ENCODE results near the gene GP2. TPM values are rescaled to one million over a fixed set of nuclear protein-coding genes. Genes with fewer than 3 reads are reported as not detected.

Gene GP2
- polyA plus RNA-seq, 1 of the 3 experiments (the other 2 are of a cell fraction): not detected

- TF ChIP-seq TEAD4 (IDR thresholded peaks at IDR 0.05; ENCODE audit: borderline replicate concordance, insufficient read depth): no peak
- no peak for TF ChIP-seq FOXJ3 (CRISPR knock-in tag; IDR thresholded peaks at IDR 0.05)
- TF ChIP-seq JUND (IDR thresholded peaks at IDR 0.05): no peak
- TF ChIP-seq USF1 (IDR thresholded peaks at IDR 0.05; ENCODE audit: borderline replicate concordance, low read depth): no peak
- no peak for TF ChIP-seq GABPA (IDR thresholded peaks at IDR 0.05; ENCODE audit: low read depth)
- TF ChIP-seq TCF12 (IDR thresholded peaks at IDR 0.05): no peak
These were observed 3.7 kb downstream of the GP2 start (continued) for GRCh38 chr16:20323591-20324117.

- Histone ChIP-seq H3K4me3 (ENCODE audit: low read depth in 2 of 2, low read length in 1 of 2) (no peak overlapping the region), H3K9me2 (no peaks in the 10 kb centered on the region), H3K4me1 (ENCODE audit: control insufficient read depth in 1 of 2, insufficient read depth in 2 of 2, low read depth in 1 of 2, low read length in 1 of 2) (no peaks in the 10 kb centered on the region), H3K27ac (ENCODE audit: low read depth in 2 of 2, low read length in 1 of 2) (no peak overlapping the region), H4K20me1 (ENCODE audit: insufficient read depth) (no peaks in the 10 kb centered on the region), H3F3A (replicated peaks; ENCODE audit: insufficient read depth) (no peaks in the 10 kb centered on the region), H3K27me3 (ENCODE audit: insufficient read depth) (no peaks in the 10 kb centered on the region), H3K9me3 (no peaks in the 10 kb centered on the region), H3K79me2 (ENCODE audit: insufficient read depth) (no peaks in the 10 kb centered on the region), H3K36me3 (replicated peaks in 1 of 2; ENCODE audit: control insufficient read depth in 1 of 2, insufficient read depth in 2 of 2, low read length in 1 of 2) (no peaks in the 10 kb centered on the region), H2AFZ (ENCODE audit: low read depth) (no peak overlapping the region), H3K9ac (no peak overlapping the region), H3K4me2 (no peak overlapping the region)
- ChIA-PET POLR2A (no interaction called here), CTCF (interaction anchor here (0.6 to 1.2 kb wide), 2 partner anchors 415 to 666 kb away, joined by 3 to 4 read pairs; no protein-coding TSS in a partner anchor)
- DNase-seq: no peak
- WGBS (ENCODE audit: low lambda C conversion rate): 10% methylated on average over 4 of the region's 4 CpGs
- TF ChIP-seq RXRA (IDR thresholded peaks at IDR 0.05; ENCODE audit: borderline replicate concordance, low read depth) (no peak), USF2 (IDR thresholded peaks at IDR 0.05; ENCODE audit: borderline replicate concordance, low read depth, low read length) (no peak)
These were observed 4.6 kb downstream of the GP2 start for GRCh38 chr16:20322696-20323095.

- no peak overlapping the region for H3K4me2 ChIP-seq
- ChIA-PET POLR2A (no interaction called here), CTCF (no interaction called here)
- no peaks in the 10 kb centered on the region for H3K79me2 ChIP-seq (ENCODE audit: insufficient read depth)
- H3K27ac ChIP-seq (ENCODE audit: low read depth in 2 of 2, low read length in 1 of 2): no peak overlapping the region
- no peak overlapping the region for H3K4me3 ChIP-seq (ENCODE audit: low read depth in 2 of 2, low read length in 1 of 2)
- no peaks in the 10 kb centered on the region for H3K9me3 ChIP-seq
- no peak overlapping the region for H2AFZ ChIP-seq (ENCODE audit: low read depth)
- no peaks in the 10 kb centered on the region for H3K4me1 ChIP-seq (ENCODE audit: control insufficient read depth in 1 of 2, insufficient read depth in 2 of 2, low read depth in 1 of 2, low read length in 1 of 2)
- H3K36me3 ChIP-seq (replicated peaks in 1 of 2; ENCODE audit: control insufficient read depth in 1 of 2, insufficient read depth in 2 of 2, low read length in 1 of 2): no peaks in the 10 kb centered on the region
- DNase-seq: no peak
- no peaks in the 10 kb centered on the region for H3F3A ChIP-seq (replicated peaks; ENCODE audit: insufficient read depth)
- WGBS (ENCODE audit: low lambda C conversion rate): 5% methylated on average over 1 of the region's 1 CpG
- H3K27me3 ChIP-seq (ENCODE audit: insufficient read depth): no peaks in the 10 kb centered on the region
- H3K9me2 ChIP-seq: no peaks in the 10 kb centered on the region
- H3K9ac ChIP-seq: no peak overlapping the region
- H4K20me1 ChIP-seq (ENCODE audit: insufficient read depth): no peaks in the 10 kb centered on the region
- no peak for TF ChIP-seq CTCF (IDR thresholded peaks at IDR 0.05)
- TF ChIP-seq ELF1 (IDR thresholded peaks at IDR 0.05): no peak
- no peak for TF ChIP-seq SMC3 (IDR thresholded peaks at IDR 0.05; ENCODE audit: low read depth, low read length)
- no peak for TF ChIP-seq POLR2AphosphoS5 (IDR thresholded peaks at IDR 0.05; ENCODE audit: low read depth, low read length)
- TF ChIP-seq IRF3 (IDR thresholded peaks at IDR 0.05; ENCODE audit: low read depth, low read length): no peak
- TF ChIP-seq FOSL2 (IDR thresholded peaks at IDR 0.05; ENCODE audit: borderline replicate concordance, low read depth): no peak
- no peak for TF ChIP-seq GABPA (IDR thresholded peaks at IDR 0.05; ENCODE audit: low read depth)
- TF ChIP-seq EP300 (IDR thresholded peaks at IDR 0.05; ENCODE audit: borderline replicate concordance in 1 of 2, low read depth in 1 of 2, low read length in 1 of 2): no peak
- TF ChIP-seq RAD21 (IDR thresholded peaks at IDR 0.05; ENCODE audit: low read length): no peak
- TF ChIP-seq NFIC (IDR thresholded peaks at IDR 0.05; ENCODE audit: borderline replicate concordance): no peak
- TF ChIP-seq MEF2A (IDR thresholded peaks at IDR 0.05; ENCODE audit: borderline replicate concordance, low read depth): no peak
- no peak for TF ChIP-seq USF2 (IDR thresholded peaks at IDR 0.05; ENCODE audit: borderline replicate concordance, low read depth, low read length)
- no peak for TF ChIP-seq GATA2 (CRISPR knock-in tag; IDR thresholded peaks at IDR 0.05)
- TF ChIP-seq PBX3 (IDR thresholded peaks at IDR 0.05): no peak
- no peak for TF ChIP-seq CHD2 (IDR thresholded peaks at IDR 0.05; ENCODE audit: low read length, partially characterized antibody)
These were observed 5.6 kb downstream of the GP2 start for GRCh38 chr16:20321671-20322070.

Data from SK-N-SH (cell line).